GM12878 (cell line): Measurements from ENCODE around the gene LGMN.

Experiments used
- CEBPB ChIP-seq, 2 experiments: fragments of 150-350 bp in 1 of 2; IDR thresholded peaks; 2 replicates each; pipeline ENCODE4 v1.6.1; 2012 to 2014; ENCODE audit warnings: low read depth in 2 of 2, low read length in 2 of 2, borderline replicate concordance in 1 of 2, inconsistent platforms in 1 of 2
- CTCF ChIP-seq, 3 experiments: IDR thresholded peaks in 2 of 3; conservative IDR thresholded peaks in 1 of 3; 2 replicates each; pipeline ENCODE4 v1.5.1; 2011; ENCODE audit warnings: low read depth in 3 of 3, low read length in 3 of 3, mild to moderate bottlenecking in 3 of 3, control low read depth in 2 of 3, moderate library complexity in 2 of 3, inconsistent platforms in 1 of 3, mixed read lengths in 1 of 3; ENCODE audit not compliant: control insufficient read depth in 2 of 3, insufficient read depth in 1 of 3; ENCODE audit errors: extremely low read depth in 1 of 3
- ELK1 ChIP-seq: IDR thresholded peaks from 2 replicates; pipeline ENCODE4 v1.6.1; 2012; ENCODE audit warnings: low read depth, low read length, improper control_type of control experiment
- EZH2 ChIP-seq: IDR thresholded peaks from 2 replicates; pipeline ENCODE4 v1.6.1; 2012; ENCODE audit warnings: low read depth, mild to moderate bottlenecking, control low read depth, inconsistent platforms, low read length, borderline replicate concordance; ENCODE audit not compliant: control insufficient read depth
- FOS ChIP-seq: IDR thresholded peaks from 3 replicates; pipeline ENCODE4 v1.6.1; 2011; ENCODE audit warnings: borderline replicate concordance; ENCODE audit not compliant: insufficient read length; ENCODE audit errors: extremely low read depth
- PML ChIP-seq: IDR thresholded peaks from 2 replicates; pipeline ENCODE4 v1.6.1; 2012; ENCODE audit warnings: low read length, inconsistent platforms
- SIN3A ChIP-seq: IDR thresholded peaks from 2 replicates; pipeline ENCODE4 v1.6.1; 2012; ENCODE audit warnings: low read depth, low read length, improper control_type of control experiment
- SP1 ChIP-seq: IDR thresholded peaks from one replicate; pipeline ENCODE4 v1.6.1; 2011; ENCODE audit warnings: low read depth, low read length
- SPI1 ChIP-seq: IDR thresholded peaks from 2 replicates; pipeline ENCODE4 v1.6.1; 2011; ENCODE audit warnings: low read depth, mild to moderate bottlenecking, low read length, moderate library complexity, borderline replicate concordance; ENCODE audit not compliant: insufficient read depth
- TAF1 ChIP-seq: IDR thresholded peaks from 2 replicates; pipeline ENCODE4 v1.6.1; 2011; ENCODE audit warnings: mild to moderate bottlenecking, low read depth, low read length, borderline replicate concordance
- TF ChIP-seq, protein P1 (sequence below): fragments of 450-650 bp; IDR thresholded peaks from 2 replicates; pipeline ENCODE4 v1.6.1; 2018; ENCODE audit warnings: borderline replicate concordance, mild to moderate bottlenecking; ENCODE audit not compliant: partially characterized antibody
- TF ChIP-seq, protein P2 (sequence below): IDR thresholded peaks from 2 replicates; pipeline ENCODE4 v1.6.1; 2012; ENCODE audit warnings: mild to moderate bottlenecking, low read depth, low read length

DNA sequence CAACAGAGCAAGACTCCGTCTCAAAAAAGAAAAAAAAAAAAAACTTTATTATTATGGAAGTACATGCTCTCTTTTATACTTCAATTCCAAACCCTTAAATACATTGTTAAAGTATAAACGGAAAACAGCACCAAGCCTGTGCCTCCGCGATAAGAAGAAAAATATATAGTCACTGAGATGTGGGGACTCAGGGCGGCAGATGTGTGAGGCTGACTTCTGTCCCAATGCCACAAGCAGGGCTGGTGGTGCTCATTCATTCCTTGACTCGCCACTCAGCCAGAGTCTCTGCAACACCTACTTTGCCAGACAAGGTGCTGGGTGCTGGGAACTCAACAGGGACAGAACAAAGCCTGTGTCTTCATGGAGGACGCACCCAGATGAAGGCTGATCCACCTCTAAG lies 13.8 kb downstream of the LGMN start:
- TF ChIP-seq SPI1 (no peak), PML (no peak), EZH2 (no peak), CTCF (IDR thresholded peaks at IDR 0.05 in 2 of 3, conservative IDR thresholded peaks at IDR 0.05 in 1 of 3; ENCODE audit: control insufficient read depth in 2 of 3, extremely low read depth in 1 of 3, insufficient read depth in 1 of 3, low read depth in 3 of 3, low read length in 3 of 3) (no peak), SP1 (no peak), CEBPB (IDR thresholded peaks at IDR 0.05; ENCODE audit: borderline replicate concordance in 1 of 2, low read depth in 2 of 2, low read length in 2 of 2) (no peak), FOS (no peak), ELK1 (no peak), SIN3A (no peak), TAF1 (no peak)
- TF ChIP-seq, protein P1, sequence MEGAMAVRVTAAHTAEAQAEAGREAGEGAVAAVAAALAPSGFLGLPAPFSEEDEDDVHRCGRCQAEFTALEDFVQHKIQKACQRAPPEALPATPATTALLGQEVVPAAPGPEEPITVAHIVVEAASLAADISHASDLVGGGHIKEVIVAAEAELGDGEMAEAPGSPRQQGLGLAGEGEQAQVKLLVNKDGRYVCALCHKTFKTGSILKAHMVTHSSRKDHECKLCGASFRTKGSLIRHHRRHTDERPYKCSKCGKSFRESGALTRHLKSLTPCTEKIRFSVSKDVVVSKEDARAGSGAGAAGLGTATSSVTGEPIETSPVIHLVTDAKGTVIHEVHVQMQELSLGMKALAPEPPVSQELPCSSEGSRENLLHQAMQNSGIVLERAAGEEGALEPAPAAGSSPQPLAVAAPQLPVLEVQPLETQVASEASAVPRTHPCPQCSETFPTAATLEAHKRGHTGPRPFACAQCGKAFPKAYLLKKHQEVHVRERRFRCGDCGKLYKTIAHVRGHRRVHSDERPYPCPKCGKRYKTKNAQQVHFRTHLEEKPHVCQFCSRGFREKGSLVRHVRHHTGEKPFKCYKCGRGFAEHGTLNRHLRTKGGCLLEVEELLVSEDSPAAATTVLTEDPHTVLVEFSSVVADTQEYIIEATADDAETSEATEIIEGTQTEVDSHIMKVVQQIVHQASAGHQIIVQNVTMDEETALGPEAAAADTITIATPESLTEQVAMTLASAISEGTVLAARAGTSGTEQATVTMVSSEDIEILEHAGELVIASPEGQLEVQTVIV = no peak
- TF ChIP-seq, protein P2, sequence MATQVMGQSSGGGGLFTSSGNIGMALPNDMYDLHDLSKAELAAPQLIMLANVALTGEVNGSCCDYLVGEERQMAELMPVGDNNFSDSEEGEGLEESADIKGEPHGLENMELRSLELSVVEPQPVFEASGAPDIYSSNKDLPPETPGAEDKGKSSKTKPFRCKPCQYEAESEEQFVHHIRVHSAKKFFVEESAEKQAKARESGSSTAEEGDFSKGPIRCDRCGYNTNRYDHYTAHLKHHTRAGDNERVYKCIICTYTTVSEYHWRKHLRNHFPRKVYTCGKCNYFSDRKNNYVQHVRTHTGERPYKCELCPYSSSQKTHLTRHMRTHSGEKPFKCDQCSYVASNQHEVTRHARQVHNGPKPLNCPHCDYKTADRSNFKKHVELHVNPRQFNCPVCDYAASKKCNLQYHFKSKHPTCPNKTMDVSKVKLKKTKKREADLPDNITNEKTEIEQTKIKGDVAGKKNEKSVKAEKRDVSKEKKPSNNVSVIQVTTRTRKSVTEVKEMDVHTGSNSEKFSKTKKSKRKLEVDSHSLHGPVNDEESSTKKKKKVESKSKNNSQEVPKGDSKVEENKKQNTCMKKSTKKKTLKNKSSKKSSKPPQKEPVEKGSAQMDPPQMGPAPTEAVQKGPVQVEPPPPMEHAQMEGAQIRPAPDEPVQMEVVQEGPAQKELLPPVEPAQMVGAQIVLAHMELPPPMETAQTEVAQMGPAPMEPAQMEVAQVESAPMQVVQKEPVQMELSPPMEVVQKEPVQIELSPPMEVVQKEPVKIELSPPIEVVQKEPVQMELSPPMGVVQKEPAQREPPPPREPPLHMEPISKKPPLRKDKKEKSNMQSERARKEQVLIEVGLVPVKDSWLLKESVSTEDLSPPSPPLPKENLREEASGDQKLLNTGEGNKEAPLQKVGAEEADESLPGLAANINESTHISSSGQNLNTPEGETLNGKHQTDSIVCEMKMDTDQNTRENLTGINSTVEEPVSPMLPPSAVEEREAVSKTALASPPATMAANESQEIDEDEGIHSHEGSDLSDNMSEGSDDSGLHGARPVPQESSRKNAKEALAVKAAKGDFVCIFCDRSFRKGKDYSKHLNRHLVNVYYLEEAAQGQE = no peak
